GM23338 (cell line): ENCODE data around the gene CFAP65. TPM values are rescaled to one million over a fixed set of nuclear protein-coding genes. Genes with fewer than 3 reads are reported as not detected.

ENCODE experiments used
- ATAC-seq: fragments of 200-7000 bp; cut with Tn5 transposase; 3 replicates; pipeline ENCODE4 v1.9.1; 2020
- DNase-seq: peaks from one replicate; pipeline ENCODE4 v3.0.0-alpha.2; 2015; ENCODE audit warnings: low spot score
- H2AFZ ChIP-seq: fragments of 200-600 bp; sonication (generic); 2 replicates; pipeline ENCODE4 v1.8.0; 2016; ENCODE audit warnings: antibody characterized with exemption, mild to moderate bottlenecking, moderate library complexity
- H3F3A ChIP-seq: fragments of 200-600 bp; sonication (generic); replicated peaks from 2 replicates; pipeline ENCODE4 v1.8.0; 2017; ENCODE audit warnings: antibody characterized with exemption, mixed run types, low read depth
- H3K27ac ChIP-seq: fragments of 200-600 bp; sonication (generic); 2 replicates; pipeline ENCODE4 v1.6.1; 2016; ENCODE audit warnings: low read depth
- H3K27me3 ChIP-seq: fragments of 200-600 bp; sonication (generic); 2 replicates; pipeline ENCODE4 v1.8.0; 2016; ENCODE audit warnings: mild to moderate bottlenecking, mixed run types, moderate library complexity; ENCODE audit not compliant: insufficient read depth
- H3K36me3 ChIP-seq: fragments of 200-600 bp; sonication (generic); 2 replicates; pipeline ENCODE4 v1.8.0; 2016; ENCODE audit warnings: mild to moderate bottlenecking; ENCODE audit not compliant: insufficient read depth
- H3K4me1 ChIP-seq: fragments of 200-600 bp; sonication (generic); 2 replicates; pipeline ENCODE4 v1.8.0; 2016; ENCODE audit warnings: mild to moderate bottlenecking, moderate library complexity; ENCODE audit not compliant: insufficient read depth
- H3K4me2 ChIP-seq: fragments of 200-600 bp; sonication (generic); 2 replicates; pipeline ENCODE4 v1.7.1; 2017; ENCODE audit warnings: mixed run types
- H3K4me3 ChIP-seq: fragments of 200-600 bp; sonication (generic); 2 replicates; pipeline ENCODE4 v1.6.1; 2016; ENCODE audit warnings: mixed run types
- H3K79me2 ChIP-seq: fragments of 200-600 bp; sonication (generic); replicated peaks from 2 replicates; pipeline ENCODE4 v1.8.0; 2017; ENCODE audit warnings: mild to moderate bottlenecking; ENCODE audit not compliant: insufficient read depth
- H3K9me2 ChIP-seq: fragments of 200-600 bp; sonication (generic); 2 replicates; pipeline ENCODE4 v1.8.0; 2017; ENCODE audit not compliant: insufficient read depth
- H4K20me1 ChIP-seq: fragments of 200-600 bp; sonication (generic); replicated peaks from 2 replicates; pipeline ENCODE4 v1.8.0; 2017; ENCODE audit warnings: mild to moderate bottlenecking; ENCODE audit not compliant: insufficient read depth
- H3K27ac Mint-ChIP-seq: 2 replicates; pipeline ENCODE4 v1.8.0; 2020; ENCODE audit warnings: inconsistent platforms, mild to moderate bottlenecking, moderate library complexity, mixed read lengths
- H3K27me3 Mint-ChIP-seq: 3 replicates; pipeline ENCODE4 v1.8.0; 2022; ENCODE audit warnings: low read depth, mild to moderate bottlenecking, moderate library complexity, mixed read lengths, inconsistent platforms; ENCODE audit not compliant: insufficient read depth, poor library complexity
- H3K36me3 Mint-ChIP-seq: 3 replicates; pipeline ENCODE4 v1.8.0; 2021; ENCODE audit warnings: low read depth, mild to moderate bottlenecking, inconsistent platforms, moderate library complexity, mixed read lengths
- H3K4me1 Mint-ChIP-seq: 3 replicates; pipeline ENCODE4 v1.8.0; 2020; ENCODE audit warnings: mild to moderate bottlenecking, inconsistent platforms, mixed read lengths
- H3K4me3 Mint-ChIP-seq: 3 replicates; pipeline ENCODE4 v1.8.0; 2021; ENCODE audit warnings: moderate library complexity, mild to moderate bottlenecking, inconsistent platforms, mixed read lengths
- H3K9me3 Mint-ChIP-seq: 3 replicates; pipeline ENCODE4 v1.8.0; 2020; ENCODE audit warnings: moderate library complexity, mild to moderate bottlenecking, inconsistent platforms, mixed read lengths
- CREB1 ChIP-seq: fragments of 250-450 bp; sonication (Bioruptor Pico); IDR thresholded peaks from 2 replicates; pipeline ENCODE4 v1.5.0; 2020; ENCODE audit warnings: low read depth, mild to moderate bottlenecking, moderate library complexity
- CTCF ChIP-seq, 2 experiments: fragments of 200-600 bp in 1 of 2; sonication (generic) in 1 of 2; conservative IDR thresholded peaks; 2 replicates each; pipeline versions ENCODE4 v1.5.1 to v1.6.1; 2016 to 2017; ENCODE audit warnings: antibody characterized with exemption in 2 of 2, low read depth in 2 of 2, mild to moderate bottlenecking in 2 of 2, moderate library complexity in 1 of 2
- ETS1 ChIP-seq: IDR thresholded peaks from 2 replicates; pipeline ENCODE4 v1.6.1; 2016; ENCODE audit warnings: antibody characterized with exemption
- EZH2 ChIP-seq: fragments of 200-600 bp; sonication (generic); IDR thresholded peaks from one replicate; pipeline ENCODE4 v1.8.0; 2017; ENCODE audit warnings: antibody characterized with exemption, mild to moderate bottlenecking, low read depth; ENCODE audit not compliant: unreplicated experiment
- EZH2phosphoT487 ChIP-seq: fragments of 200-600 bp; sonication (generic); IDR thresholded peaks from one replicate; pipeline ENCODE4 v1.8.1; 2018; ENCODE audit warnings: antibody characterized with exemption; ENCODE audit not compliant: unreplicated experiment
- JUNB ChIP-seq: IDR thresholded peaks from one replicate; pipeline ENCODE4 v1.6.1; 2016; ENCODE audit warnings: antibody characterized with exemption; ENCODE audit not compliant: unreplicated experiment
- NANOG ChIP-seq: IDR thresholded peaks from 2 replicates; pipeline ENCODE4 v1.6.1; 2016; ENCODE audit warnings: antibody characterized with exemption, borderline replicate concordance
- POLR2AphosphoS5 ChIP-seq: IDR thresholded peaks from 2 replicates; pipeline ENCODE4 v1.6.1; 2016; ENCODE audit warnings: antibody characterized with exemption, low read depth
- REST ChIP-seq: IDR thresholded peaks from one replicate; pipeline ENCODE4 v1.6.1; 2018; ENCODE audit warnings: antibody characterized with exemption; ENCODE audit not compliant: unreplicated experiment
- STAT1 ChIP-seq: IDR thresholded peaks from one replicate; pipeline ENCODE4 v1.6.1; 2016; ENCODE audit warnings: antibody characterized with exemption; ENCODE audit not compliant: unreplicated experiment
- ZNF114 ChIP-seq: fragments of 250-450 bp; sonication (Bioruptor Pico); IDR thresholded peaks from 2 replicates; pipeline ENCODE4 v1.5.0; 2020; ENCODE audit warnings: mild to moderate bottlenecking, moderate library complexity
- ZNF331 ChIP-seq: fragments of 250-450 bp; sonication (Bioruptor Pico); IDR thresholded peaks from 2 replicates; pipeline ENCODE4 v1.5.0; 2020; ENCODE audit warnings: low read depth, mild to moderate bottlenecking, moderate library complexity
- ZNF462 ChIP-seq: fragments of 250-450 bp; sonication (Bioruptor Pico); IDR thresholded peaks from 2 replicates; pipeline ENCODE4 v1.5.0; 2020; ENCODE audit warnings: mild to moderate bottlenecking, moderate library complexity
- polyA plus RNA-seq: library from polyadenylated mRNA; unstranded; fragments of >200 nt; fragmentation: Nextera tagmentation; extraction: Ambion mirVana; gene quantifications from 2 replicates; pipeline ENCODE4 v1.2.1, GENCODE V29; 2016
- total RNA-seq: library from RNA; depleted of rRNA; stranded (reverse); fragments of >200 nt; shearing (Covaris generic); gene quantifications from 2 replicates; pipeline ENCODE4 v1.2.3, GENCODE V29; 2014

The CFAP65 gene
- total and polyA plus RNA-seq, 2 experiments from 2014 or later, result 0.38 to 0.74 TPM

GRCh38 chr2:219059375-219059724, 18.0 kb upstream of the CFAP65 start:
- H3K9me3 Mint-ChIP-seq, result no peaks in the 10 kb centered on the region
- Histone ChIP-seq H3K9me2 (no peaks in the 10 kb centered on the region), H3K4me1 (peaks cover 35% of the 10 kb centered on the region), H3K27ac (no peak overlapping the region), H3K79me2 (no peaks in the 10 kb centered on the region), H3F3A (no peaks in the 10 kb centered on the region), H4K20me1 (peaks cover 16% of the 10 kb centered on the region), H3K4me3 (peak overlapping the region; percentile 51; the same call in 1 of the 2 replicates), H3K4me2 (peak overlapping the region; percentile 73; the same call in 1 of the 2 replicates), H3K27me3 (peaks cover 89% of the 10 kb centered on the region), H3K36me3 (no peaks in the 10 kb centered on the region), H2AFZ (no peak overlapping the region)
- H3K27ac Mint-ChIP-seq, result no peak overlapping the region
- DNase-seq (peak; percentile 24), ATAC-seq (no peak; the same call in 2 of the 3 replicates)
- peaks cover 22% of the 10 kb centered on the region for H3K4me1 Mint-ChIP-seq
- peaks cover 84% of the 10 kb centered on the region for H3K27me3 Mint-ChIP-seq
- TF ChIP-seq REST (no peak), CREB1 (CRISPR knock-in tag) (no peak), CTCF (conservative IDR thresholded peaks at IDR 0.05; ENCODE audit: low read depth in 2 of 2) (no peak), ZNF331 (CRISPR knock-in tag) (no peak), ETS1 (no peak), EZH2 (no peak), ZNF462 (CRISPR knock-in tag) (no peak), JUNB (no peak), STAT1 (no peak), NANOG (no peak), POLR2AphosphoS5 (no peak), ZNF114 (CRISPR knock-in tag) (no peak), EZH2phosphoT487 (no peak)
- no peaks in the 10 kb centered on the region; the same call in 2 of the 3 replicates for H3K36me3 Mint-ChIP-seq
- peak overlapping the region; percentile 48 for H3K4me3 Mint-ChIP-seq
